Panc1 (cell line): ENCODE results near the gene RFC2. TPM values are rescaled to one million over a fixed set of nuclear protein-coding genes. Genes with fewer than 3 reads are reported as not detected.

Experiments
- ATAC-seq: fragments of 200-7000 bp; cut with Tn5 transposase; 2 replicates; pipeline ENCODE4 v1.9.1; 2020; ENCODE audit warnings: mild to moderate bottlenecking, moderate library complexity
- BruUV-seq: library from RNA; stranded (reverse); fragments of 400-500 nt; replicated peaks from 2 replicates; lab custom pipeline; 2021; lab: Mats Ljungman, UMichigan
- CTCF ChIA-PET: fragments of 300-600 bp; sonication (Branson Sonifier 250); formaldehyde crosslinking; loops from one replicate; lab custom pipeline; 2022; ENCODE audit warnings: antibody characterized with exemption; lab: Charles Lee
- POLR2A ChIA-PET: fragments of 300-600 bp; sonication (Branson Sonifier 250); formaldehyde crosslinking; loops from one replicate; lab custom pipeline; 2022; ENCODE audit warnings: antibody characterized with exemption; lab: Charles Lee
- DNase-seq: peaks from one replicate; pipeline ENCODE4 v3.0.0-alpha.2; 2010; ENCODE audit warnings: low read depth, low spot score
- H3K27ac ChIP-seq: 2 replicates; pipeline ENCODE4 v1.5.1; 2011; ENCODE audit warnings: mild to moderate bottlenecking, low read length, inconsistent platforms
- H3K27me3 ChIP-seq: fragments of 200-500 bp; sonication (Bioruptor generic); 2 replicates; pipeline ENCODE4 v1.6.0; 2014; ENCODE audit warnings: low read length, inconsistent platforms; ENCODE audit not compliant: control insufficient read depth, insufficient read depth
- H3K36me3 ChIP-seq: fragments of 200-500 bp; sonication (Bioruptor generic); 2 replicates; pipeline ENCODE4 v1.5.1; 2014; ENCODE audit warnings: inconsistent platforms, mild to moderate bottlenecking, low read length, moderate library complexity; ENCODE audit not compliant: control insufficient read depth, insufficient read depth
- H3K4me1 ChIP-seq: 2 replicates; pipeline ENCODE4 v1.5.1; 2011; ENCODE audit warnings: inconsistent platforms, mild to moderate bottlenecking, low read length, moderate library complexity; ENCODE audit not compliant: control insufficient read depth, insufficient read depth
- H3K4me3 ChIP-seq, 2 experiments: 2 replicates each; pipeline ENCODE4 v1.5.1; 2011 to 2012; ENCODE audit warnings: low read depth in 2 of 2, low read length in 2 of 2, mild to moderate bottlenecking in 2 of 2, inconsistent platforms in 1 of 2, moderate library complexity in 1 of 2
- H3K9me3 ChIP-seq: fragments of 200-500 bp; sonication (Bioruptor generic); 2 replicates; pipeline ENCODE4 v1.5.1; 2014; ENCODE audit warnings: low read depth, mild to moderate bottlenecking, inconsistent platforms, low read length, moderate library complexity; ENCODE audit not compliant: control insufficient read depth, insufficient read depth
- POLR2AphosphoS5 ChIP-seq: IDR thresholded peaks from 2 replicates; pipeline ENCODE4 v1.6.1; 2012; ENCODE audit warnings: mild to moderate bottlenecking, low read depth, low read length, moderate library complexity
- SIN3A ChIP-seq: IDR thresholded peaks from 2 replicates; pipeline ENCODE4 v1.6.1; 2012; ENCODE audit warnings: low read depth, mild to moderate bottlenecking, low read length, moderate library complexity, borderline replicate concordance; ENCODE audit not compliant: insufficient read depth
- TCF7L2 ChIP-seq: IDR thresholded peaks from 2 replicates; pipeline ENCODE4 v1.6.1; 2011; ENCODE audit warnings: mild to moderate bottlenecking, low read depth, low read length, inconsistent platforms
- in situ Hi-C: cut with HindIII; loops from 2 replicates; pipeline ENCODE4 v1.10.0; 2016; ENCODE audit warnings: low sequenced_read_pairs, low pct_unique_long_range_greater_than_20kb
- intact Hi-C: fragments of 100-400 bp; cut with micrococcal nuclease; formaldehyde crosslinking; loops from one replicate; pipeline ENCODE4 v1.10.0; 2022; ENCODE audit not compliant: unreplicated experiment
- total RNA-seq: library from RNA; stranded (reverse); gene quantifications from one replicate; pipeline ENCODE4 v1.2.1, GENCODE V29; 2021; ENCODE audit not compliant: unreplicated experiment
- TF ChIP-seq, protein P1 (sequence below): fragments of 450-650 bp; IDR thresholded peaks from 2 replicates; pipeline ENCODE4 v1.5.1; 2017; ENCODE audit warnings: mild to moderate bottlenecking
- TF ChIP-seq, protein P2 (sequence below), 2 experiments: IDR thresholded peaks; 2 replicates each; pipeline ENCODE4 v1.6.1; 2011 to 2012; ENCODE audit warnings: low read depth in 2 of 2, control low read depth in 1 of 2, low read length in 1 of 2, mild to moderate bottlenecking in 1 of 2, moderate library complexity in 1 of 2; ENCODE audit not compliant: insufficient read depth in 1 of 2

Gene RFC2
- total RNA-seq, 1 experiment from 2014 or later, result 56.2 TPM

DNA sequence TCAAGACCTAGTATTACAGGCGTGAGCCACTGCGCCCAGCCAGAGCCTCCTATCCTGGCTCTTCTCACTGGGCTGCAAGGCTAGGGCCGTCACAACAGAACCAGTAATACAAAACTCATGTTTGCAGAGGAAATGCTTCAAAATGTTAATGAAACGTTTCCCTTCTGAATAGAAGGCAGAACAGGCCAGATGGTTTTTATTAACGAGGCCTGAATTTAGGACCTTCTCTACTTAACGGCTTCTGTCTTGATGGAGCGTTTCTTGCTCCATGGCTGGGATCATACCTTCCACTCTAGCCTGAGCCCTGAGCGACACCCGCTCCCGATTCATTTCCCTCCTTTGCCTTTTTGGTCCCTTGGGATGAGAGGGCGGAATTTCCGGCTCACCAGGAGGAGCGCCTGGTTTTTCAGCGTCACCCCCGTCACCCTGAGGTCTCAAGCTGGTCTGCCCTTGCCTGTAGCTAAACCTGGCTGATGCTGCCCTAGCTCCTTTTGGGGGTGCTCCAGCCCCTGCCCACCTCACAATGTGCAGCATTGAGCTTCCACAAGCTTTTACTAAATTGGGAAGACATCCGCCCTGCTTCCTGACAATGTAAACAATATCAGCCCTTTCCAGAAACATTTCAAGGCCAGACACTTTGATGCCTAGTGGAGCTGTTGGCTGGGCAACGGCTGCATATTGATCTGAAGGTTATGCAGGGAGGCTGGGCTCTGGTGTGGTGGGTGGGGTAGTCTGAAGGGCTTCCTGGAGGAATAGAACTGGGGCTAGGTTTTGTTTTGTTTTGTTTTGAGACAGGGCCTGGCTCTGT is 40.2 kb upstream of the RFC2 start:
- CTCF ChIA-PET, result interaction anchor here (0.6 kb wide), 1 partner anchor 105 kb away, joined by 4 read pairs; no protein-coding TSS in a partner anchor
- DNase-seq, result no peak
- H3K36me3 ChIP-seq, result no peaks in the 10 kb centered on the region
- in situ Hi-C loops (no loop called here), intact Hi-C loops (no loop called here)
- POLR2A ChIA-PET, result no interaction called here
- BruUV-seq, result no TSS peak
- H3K4me3 ChIP-seq, result no peak overlapping the region
- H3K9me3 ChIP-seq, result no peaks in the 10 kb centered on the region
- H3K27me3 ChIP-seq, result no peaks in the 10 kb centered on the region
- H3K27ac ChIP-seq, result 0 out of 2 replicates have a peak overlapping the region, but pooled peaks have one; percentile 9
- H3K4me1 ChIP-seq, result peaks cover 31% of the 10 kb centered on the region
- TF ChIP-seq TCF7L2 (no peak), SIN3A (no peak), POLR2AphosphoS5 (no peak)
- TF ChIP-seq, protein P1, sequence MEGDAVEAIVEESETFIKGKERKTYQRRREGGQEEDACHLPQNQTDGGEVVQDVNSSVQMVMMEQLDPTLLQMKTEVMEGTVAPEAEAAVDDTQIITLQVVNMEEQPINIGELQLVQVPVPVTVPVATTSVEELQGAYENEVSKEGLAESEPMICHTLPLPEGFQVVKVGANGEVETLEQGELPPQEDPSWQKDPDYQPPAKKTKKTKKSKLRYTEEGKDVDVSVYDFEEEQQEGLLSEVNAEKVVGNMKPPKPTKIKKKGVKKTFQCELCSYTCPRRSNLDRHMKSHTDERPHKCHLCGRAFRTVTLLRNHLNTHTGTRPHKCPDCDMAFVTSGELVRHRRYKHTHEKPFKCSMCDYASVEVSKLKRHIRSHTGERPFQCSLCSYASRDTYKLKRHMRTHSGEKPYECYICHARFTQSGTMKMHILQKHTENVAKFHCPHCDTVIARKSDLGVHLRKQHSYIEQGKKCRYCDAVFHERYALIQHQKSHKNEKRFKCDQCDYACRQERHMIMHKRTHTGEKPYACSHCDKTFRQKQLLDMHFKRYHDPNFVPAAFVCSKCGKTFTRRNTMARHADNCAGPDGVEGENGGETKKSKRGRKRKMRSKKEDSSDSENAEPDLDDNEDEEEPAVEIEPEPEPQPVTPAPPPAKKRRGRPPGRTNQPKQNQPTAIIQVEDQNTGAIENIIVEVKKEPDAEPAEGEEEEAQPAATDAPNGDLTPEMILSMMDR, result no peak
- TF ChIP-seq, protein P2, sequence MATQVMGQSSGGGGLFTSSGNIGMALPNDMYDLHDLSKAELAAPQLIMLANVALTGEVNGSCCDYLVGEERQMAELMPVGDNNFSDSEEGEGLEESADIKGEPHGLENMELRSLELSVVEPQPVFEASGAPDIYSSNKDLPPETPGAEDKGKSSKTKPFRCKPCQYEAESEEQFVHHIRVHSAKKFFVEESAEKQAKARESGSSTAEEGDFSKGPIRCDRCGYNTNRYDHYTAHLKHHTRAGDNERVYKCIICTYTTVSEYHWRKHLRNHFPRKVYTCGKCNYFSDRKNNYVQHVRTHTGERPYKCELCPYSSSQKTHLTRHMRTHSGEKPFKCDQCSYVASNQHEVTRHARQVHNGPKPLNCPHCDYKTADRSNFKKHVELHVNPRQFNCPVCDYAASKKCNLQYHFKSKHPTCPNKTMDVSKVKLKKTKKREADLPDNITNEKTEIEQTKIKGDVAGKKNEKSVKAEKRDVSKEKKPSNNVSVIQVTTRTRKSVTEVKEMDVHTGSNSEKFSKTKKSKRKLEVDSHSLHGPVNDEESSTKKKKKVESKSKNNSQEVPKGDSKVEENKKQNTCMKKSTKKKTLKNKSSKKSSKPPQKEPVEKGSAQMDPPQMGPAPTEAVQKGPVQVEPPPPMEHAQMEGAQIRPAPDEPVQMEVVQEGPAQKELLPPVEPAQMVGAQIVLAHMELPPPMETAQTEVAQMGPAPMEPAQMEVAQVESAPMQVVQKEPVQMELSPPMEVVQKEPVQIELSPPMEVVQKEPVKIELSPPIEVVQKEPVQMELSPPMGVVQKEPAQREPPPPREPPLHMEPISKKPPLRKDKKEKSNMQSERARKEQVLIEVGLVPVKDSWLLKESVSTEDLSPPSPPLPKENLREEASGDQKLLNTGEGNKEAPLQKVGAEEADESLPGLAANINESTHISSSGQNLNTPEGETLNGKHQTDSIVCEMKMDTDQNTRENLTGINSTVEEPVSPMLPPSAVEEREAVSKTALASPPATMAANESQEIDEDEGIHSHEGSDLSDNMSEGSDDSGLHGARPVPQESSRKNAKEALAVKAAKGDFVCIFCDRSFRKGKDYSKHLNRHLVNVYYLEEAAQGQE (IDR thresholded peaks at IDR 0.05; ENCODE audit: insufficient read depth in 1 of 2, low read depth in 2 of 2, low read length in 1 of 2), result no peak
- no peak for ATAC-seq

DNA sequence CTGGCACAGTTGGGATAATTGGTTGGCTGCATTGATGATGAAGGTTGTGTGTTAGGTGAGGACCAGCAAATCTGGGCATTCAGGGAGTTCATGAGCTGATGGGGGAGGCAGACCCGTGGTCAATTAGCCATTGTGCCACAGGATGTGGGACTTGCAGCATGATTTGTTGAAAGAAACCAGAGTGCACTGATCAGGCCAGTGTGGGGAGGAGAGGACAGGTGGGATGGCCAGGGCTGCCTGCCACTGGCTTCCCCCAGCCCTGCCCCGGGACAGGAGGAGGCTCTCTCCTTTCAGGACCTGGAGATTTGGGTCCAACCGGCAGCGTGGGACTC is 39.3 kb upstream of the RFC2 start:
- H3K27ac ChIP-seq, result peak overlapping the region; percentile 66; the same call in 1 of the 2 replicates

More for the DNA sequence above, 39.3 kb upstream of the RFC2 start:
- 0 out of 4 replicates have a peak overlapping the region, but pooled peaks of 1 of the 2 experiments have one; percentile 6 for H3K4me3 ChIP-seq
- CTCF ChIA-PET, result no interaction called here
- no peaks in the 10 kb centered on the region for H3K9me3 ChIP-seq
- TF ChIP-seq SIN3A, result no peak
- TF ChIP-seq, protein P2 (IDR thresholded peaks at IDR 0.05; ENCODE audit: insufficient read depth in 1 of 2, low read depth in 2 of 2, low read length in 1 of 2), result no peak
- TF ChIP-seq POLR2AphosphoS5, result no peak
- TF ChIP-seq TCF7L2, result no peak
- TF ChIP-seq, protein P1, result no peak
- no peak for DNase-seq
- intact Hi-C loops, result no loop called here
- ATAC-seq, result no peak
- BruUV-seq, result no TSS peak
- POLR2A ChIA-PET, result no interaction called here
- no peaks in the 10 kb centered on the region for H3K36me3 ChIP-seq
- in situ Hi-C loops, result no loop called here
- no peaks in the 10 kb centered on the region for H3K27me3 ChIP-seq
- H3K4me1 ChIP-seq, result peaks cover 32% of the 10 kb centered on the region
